Cortex of kidney (tissue), 1 donor: ENCODE data around the gene FBLN1.
"Not testable (repeated sequence)": the region's sequence is repeated elsewhere in the genome, so short reads cannot be mapped to it uniquely, and the experiment has no call there.

Experiments used
- DNase-seq: peaks from one replicate; lab custom pipeline; 2025; lab: John Stamatoyannopoulos, UW

The FBLN1 gene

DNA sequence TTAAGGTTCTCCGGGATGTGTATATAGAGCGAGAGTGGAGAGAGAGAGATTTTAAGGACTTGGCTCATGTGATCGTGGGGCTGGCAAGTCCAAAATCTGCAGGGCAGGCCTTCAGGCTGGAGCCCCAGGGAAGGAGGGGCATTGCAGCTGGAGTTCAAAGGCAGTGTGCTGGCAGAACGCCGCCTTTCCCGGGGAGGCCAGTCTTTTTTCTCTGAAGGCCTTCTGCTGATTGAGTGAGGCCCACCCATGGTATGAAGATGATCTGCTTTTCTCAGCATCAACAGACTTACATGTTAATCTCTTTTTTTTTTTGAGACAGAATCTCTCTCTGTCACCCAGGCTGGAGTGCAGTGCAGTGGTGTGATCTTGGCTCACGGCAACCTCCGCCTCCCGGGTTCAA is 25.4 kb downstream of the FBLN1 start:
- DNase-seq: no peak

- DNase-seq: no peak
These were observed 26.4 kb downstream of the FBLN1 start for GRCh38 chr22:45529105-45529504.

DNA sequence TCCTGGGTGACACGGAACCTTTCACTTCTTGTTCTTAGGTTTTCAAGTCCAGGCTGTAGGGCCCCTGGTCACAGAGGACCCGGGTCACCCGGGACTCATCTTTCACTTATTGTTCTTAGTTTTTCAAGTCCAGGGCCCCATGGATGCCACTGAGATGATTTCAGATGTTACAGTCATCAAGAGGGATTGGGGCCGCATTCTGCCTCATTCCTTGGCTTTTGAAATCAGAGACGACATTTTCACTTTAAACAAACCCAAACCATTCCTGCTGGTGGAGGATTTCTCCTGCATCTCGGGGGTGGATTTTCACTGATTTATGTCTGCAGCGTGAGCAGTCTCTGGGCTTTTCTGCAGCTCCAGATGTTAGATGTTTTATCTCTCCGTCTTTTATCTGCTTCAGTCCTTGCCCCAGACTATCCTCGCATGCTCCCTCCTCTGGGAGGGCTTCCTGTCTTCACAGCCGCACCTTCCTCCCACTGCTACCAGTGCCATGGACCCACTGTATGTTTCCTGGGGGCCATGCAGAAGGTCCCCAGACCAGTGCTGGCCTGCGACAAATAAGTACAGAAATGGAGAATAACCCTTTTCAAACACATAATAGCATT is 27.4 kb downstream of the FBLN1 start:
- no peak for DNase-seq

- no peak for DNase-seq
These were observed 29.0 kb downstream of the FBLN1 start for GRCh38 chr22:45531441-45532234.

GRCh38 chr22:45532235-45532631 is 29.6 kb downstream of the FBLN1 start:
- DNase-seq: no peak

GRCh38 chr22:45533703-45534102 is 31.0 kb downstream of the FBLN1 start:
- no peak for DNase-seq

GRCh38 chr22:45534339-45535192 is 31.9 kb downstream of the FBLN1 start:
- DNase-seq: no peak

- no peak for DNase-seq
These were observed 32.6 kb downstream of the FBLN1 start for GRCh38 chr22:45535290-45535689.

DNA sequence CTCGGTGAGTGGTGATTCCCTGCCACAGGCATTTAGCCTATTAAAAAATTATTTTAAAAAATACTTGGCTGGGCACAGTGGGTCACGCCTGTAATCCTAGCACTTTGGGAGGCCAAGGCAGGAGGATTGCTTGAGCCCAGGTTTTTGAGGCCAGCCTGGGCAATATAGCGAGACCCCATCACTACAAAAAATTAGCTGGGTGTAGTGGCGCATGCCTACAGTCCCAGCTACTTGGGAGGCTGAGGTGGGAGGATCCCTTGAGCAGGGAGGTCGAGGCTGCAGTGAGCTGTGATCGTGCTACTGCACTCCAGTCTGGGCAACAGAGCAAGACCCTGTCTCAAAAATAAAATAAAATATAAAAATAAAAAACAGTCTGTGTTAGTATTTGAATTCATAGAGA is 33.2 kb downstream of the FBLN1 start:
- DNase-seq: not testable (repeated sequence)

GRCh38 chr22:45537734-45538181 is 35.1 kb downstream of the FBLN1 start:
- DNase-seq: no peak

DNA sequence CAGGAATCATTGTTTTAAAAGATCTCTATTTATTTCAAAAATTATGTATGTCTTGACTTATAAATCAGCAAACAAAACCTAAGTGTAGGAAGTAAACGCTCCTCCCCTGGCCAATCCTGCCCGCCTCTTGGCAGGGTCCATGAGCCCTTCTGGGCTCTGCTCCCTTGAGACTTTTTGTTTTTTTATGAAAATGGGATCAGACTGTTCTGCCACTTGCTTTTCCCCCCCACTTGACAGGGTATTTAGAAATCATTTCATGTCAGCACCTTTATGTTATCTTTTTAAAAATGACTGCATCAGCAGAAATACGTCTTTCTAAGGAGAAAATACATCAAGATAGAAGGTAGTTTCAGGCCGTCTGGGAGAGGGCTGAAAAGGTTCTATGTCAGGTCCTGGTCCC is 35.6 kb downstream of the FBLN1 start:
- DNase-seq: no peak

GRCh38 chr22:45540122-45540521 is 37.4 kb downstream of the FBLN1 start:
- DNase-seq: no peak

GRCh38 chr22:45541382-45541979 is 38.8 kb downstream of the FBLN1 start:
- DNase-seq: no peak

DNA sequence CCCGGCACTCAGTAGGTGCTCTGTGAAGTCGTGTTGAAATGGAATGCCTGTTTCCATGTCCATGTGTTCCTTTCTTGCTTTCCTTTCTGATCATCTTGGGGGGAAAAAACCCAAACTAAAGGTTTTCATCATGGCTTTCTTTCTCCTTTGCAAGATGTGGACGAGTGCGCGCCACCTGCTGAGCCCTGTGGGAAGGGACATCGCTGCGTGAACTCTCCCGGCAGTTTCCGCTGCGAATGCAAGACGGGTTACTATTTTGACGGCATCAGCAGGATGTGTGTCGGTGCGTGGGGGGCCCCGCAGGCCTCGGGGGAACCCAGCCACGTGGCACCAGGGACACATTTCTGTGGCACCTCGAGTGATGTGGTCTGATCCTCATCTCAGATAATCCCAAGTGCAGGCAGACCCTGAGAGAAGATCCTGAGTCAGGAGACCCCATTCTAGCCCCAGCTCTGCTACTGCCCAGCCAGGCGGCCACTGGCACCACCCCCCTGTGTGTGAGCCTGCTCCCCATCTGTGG is 39.4 kb downstream of the FBLN1 start:
- no peak for DNase-seq

GRCh38 chr22:45542736-45543135 is 40.1 kb downstream of the FBLN1 start:
- not testable (repeated sequence) for DNase-seq

GRCh38 chr22:45543243-45543642 is 40.6 kb downstream of the FBLN1 start:
- no peak for DNase-seq

- no peak for DNase-seq
These were observed 42.0 kb downstream of the FBLN1 start for GRCh38 chr22:45544588-45545170.

- DNase-seq: no peak
These were observed 43.8 kb downstream of the FBLN1 start for GRCh38 chr22:45546333-45547015.

DNA sequence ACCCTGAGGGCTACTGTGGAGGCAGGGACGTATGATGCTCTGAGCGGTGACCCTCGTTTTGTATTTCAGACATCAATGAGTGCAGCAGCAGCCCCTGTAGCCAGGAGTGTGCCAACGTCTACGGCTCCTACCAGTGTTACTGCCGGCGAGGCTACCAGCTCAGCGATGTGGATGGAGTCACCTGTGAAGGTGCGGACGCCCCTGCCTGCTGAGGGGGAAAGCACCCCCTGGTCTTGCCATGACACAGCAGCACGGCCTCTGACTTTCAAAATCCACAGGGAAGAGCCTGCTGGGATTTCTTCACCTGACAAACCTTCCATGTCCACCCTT is 44.3 kb downstream of the FBLN1 start:
- no peak for DNase-seq

DNA sequence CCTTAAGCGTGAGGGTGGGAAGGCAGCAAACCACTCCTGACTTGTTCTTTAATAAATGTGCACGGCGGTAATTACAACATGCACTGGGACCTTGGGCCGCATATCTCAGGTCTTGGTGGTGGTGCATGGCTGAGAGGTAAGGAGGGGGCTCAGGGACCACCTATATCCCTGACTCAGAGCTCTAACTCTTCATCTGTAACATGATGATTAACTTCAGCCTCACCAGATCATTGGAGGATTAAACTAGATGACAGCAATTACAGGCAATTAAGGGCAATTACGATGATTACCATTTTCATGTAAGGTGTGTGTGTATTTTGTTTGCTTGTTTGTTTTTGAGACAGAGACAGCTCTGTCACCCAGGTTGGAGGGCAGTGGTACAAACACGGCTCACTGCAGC is 45.0 kb downstream of the FBLN1 start:
- no peak for DNase-seq

DNA sequence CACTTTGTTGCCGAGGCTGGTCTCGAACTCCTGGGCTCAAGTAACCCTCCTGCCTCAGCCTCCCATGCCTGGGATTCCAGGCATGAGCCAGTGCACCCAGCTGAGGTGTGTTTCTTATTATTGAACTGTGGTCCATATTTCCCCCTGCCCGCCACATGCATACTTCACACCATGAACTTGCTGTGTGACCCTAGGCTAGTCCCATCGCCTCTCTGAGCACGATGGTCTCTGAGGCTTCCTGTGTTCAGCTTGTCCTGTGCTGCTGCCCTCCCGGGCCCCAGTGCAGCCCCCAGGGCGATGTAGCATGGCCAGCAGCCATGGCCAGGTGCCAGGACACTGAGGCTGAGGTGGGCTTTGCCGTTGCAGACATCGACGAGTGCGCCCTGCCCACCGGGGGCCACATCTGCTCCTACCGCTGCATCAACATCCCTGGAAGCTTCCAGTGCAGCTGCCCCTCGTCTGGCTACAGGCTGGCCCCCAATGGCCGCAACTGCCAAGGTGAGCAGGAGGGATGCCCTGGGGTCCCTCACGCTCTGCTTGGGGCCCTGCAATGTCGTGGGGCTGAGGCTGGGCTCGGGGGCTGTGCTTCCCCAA is 45.7 kb downstream of the FBLN1 start:
- no peak for DNase-seq
